SIG-M5 (cell line): ENCODE data around the gene GUF1.
A peak's percentile ranks its signal among the peaks of the same experiment; 100 is the strongest.

Experiments
- DNase-seq: peaks from one replicate; lab custom pipeline; 2025; lab: John Stamatoyannopoulos, UW

GUF1 gene

GRCh38 chr4:44678094-44679041 is at the start of gene GUF1:
Gene GUF1 (plus strand): TSS chr4:44678420. CDS start chr4:44678623, 203 bp downstream.
- DNase-seq, result peak; percentile 19

GRCh38 chr4:44629280-44629866 is 48.8 kb upstream of the GUF1 start:
- DNase-seq, result no peak

- no peak for DNase-seq
Measured at GRCh38 chr4:44632089-44632488, 46.1 kb upstream of the GUF1 start.

GRCh38 chr4:44632733-44633132 is 45.5 kb upstream of the GUF1 start:
- DNase-seq, result no peak

- no peak for DNase-seq
Measured at GRCh38 chr4:44638091-44638490, 40.1 kb upstream of the GUF1 start.

GRCh38 chr4:44646151-44646550 is 32.1 kb upstream of the GUF1 start:
- DNase-seq, result no peak

GRCh38 chr4:44651425-44651824 is 26.8 kb upstream of the GUF1 start, which contains the start of gene YIPF7:
Gene YIPF7 (minus strand): TSS chr4:44651625. CDS start chr4:44650100, 1,525 bp downstream.
- DNase-seq, result no peak

- DNase-seq, result no peak
Measured at GRCh38 chr4:44652002-44652401, 26.2 kb upstream of the GUF1 start.

- no peak for DNase-seq
Measured at GRCh38 chr4:44660396-44660795, 17.8 kb upstream of the GUF1 start.

GRCh38 chr4:44661940-44662622 is 16.1 kb upstream of the GUF1 start:
- no peak for DNase-seq

GRCh38 chr4:44662623-44663005 is 15.6 kb upstream of the GUF1 start:
- no peak for DNase-seq

- DNase-seq, result no peak
Measured at GRCh38 chr4:44663539-44664263, 14.5 kb upstream of the GUF1 start.

- DNase-seq, result no peak
Measured at GRCh38 chr4:44668526-44668925, 9.7 kb upstream of the GUF1 start.

- no peak for DNase-seq
Measured at GRCh38 chr4:44670506-44671199, 7.6 kb upstream of the GUF1 start.

GRCh38 chr4:44671636-44672035 is 6.6 kb upstream of the GUF1 start:
- no peak for DNase-seq

- DNase-seq, result no peak
Measured at GRCh38 chr4:44674471-44674870, 3.7 kb upstream of the GUF1 start.

- no peak for DNase-seq
Measured at GRCh38 chr4:44675366-44675765, 2.9 kb upstream of the GUF1 start.

- DNase-seq, result no peak
Measured at GRCh38 chr4:44679060-44679459, 840 bp downstream of the GUF1 start.

GRCh38 chr4:44684648-44685047 is 6.4 kb downstream of the GUF1 start:
- DNase-seq, result no peak

- DNase-seq, result no peak
Measured at GRCh38 chr4:44700427-44700826, 22.2 kb downstream of the GUF1 start.

- DNase-seq, result no peak
Measured at GRCh38 chr4:44701037-44701436, 22.8 kb downstream of the GUF1 start.
